NOMO-1 (cell line): ENCODE results near the gene HSPB1.
"Not testable (repeated sequence)": the region's sequence is repeated elsewhere in the genome, so short reads cannot be mapped to it uniquely, and the experiment has no call there.

Experiments used
- DNase-seq, 2 experiments: peaks; one replicate each; lab custom pipeline; 2025; ENCODE audit not compliant: unreplicated experiment in 2 of 2; lab: John Stamatoyannopoulos, UW

The HSPB1 gene

GRCh38 chr7:76281006-76281705 is 21.3 kb upstream of the HSPB1 start:
- no peak for DNase-seq

GRCh38 chr7:76281706-76282343 is 20.6 kb upstream of the HSPB1 start:
- no peak for DNase-seq

GRCh38 chr7:76282344-76283253 is 19.9 kb upstream of the HSPB1 start:
- peak in 1 of 2 experiments; percentile 46 for DNase-seq

GRCh38 chr7:76283254-76284159 is 19.0 kb upstream of the HSPB1 start:
- no peak for DNase-seq

- no peak for DNase-seq
Observed at GRCh38 chr7:76285604-76286374, 16.7 kb upstream of the HSPB1 start.

GRCh38 chr7:76286842-76287403 is 15.6 kb upstream of the HSPB1 start:
- no peak for DNase-seq

- DNase-seq, result not testable (repeated sequence)
Observed at GRCh38 chr7:76290847-76291350, 11.6 kb upstream of the HSPB1 start.

GRCh38 chr7:76291351-76292212 is 10.9 kb upstream of the HSPB1 start:
- DNase-seq, result peak; percentile 100

- peak; percentile 75 for DNase-seq
Observed at GRCh38 chr7:76292213-76292573, 10.3 kb upstream of the HSPB1 start.

- DNase-seq, result not testable (repeated sequence)
Observed at GRCh38 chr7:76292911-76293310, 9.6 kb upstream of the HSPB1 start.

GRCh38 chr7:76293407-76293901 is 9.0 kb upstream of the HSPB1 start:
- DNase-seq, result no peak

GRCh38 chr7:76294344-76295024 is 8.0 kb upstream of the HSPB1 start:
- DNase-seq, result peak; percentile 35 to 60

GRCh38 chr7:76296743-76297740 is 5.4 kb upstream of the HSPB1 start:
- no peak for DNase-seq

GRCh38 chr7:76300166-76300731 is 2.2 kb upstream of the HSPB1 start:
- no peak for DNase-seq

- no peak for DNase-seq
Observed at GRCh38 chr7:76301000-76301399, 1.5 kb upstream of the HSPB1 start.
